DOHH2 (cell line): Measurements from ENCODE around the gene RAD51C.
A peak's percentile ranks its signal among the peaks of the same experiment; 100 is the strongest.

Experiments
- H3F3A ChIP-seq: fragments of 200-600 bp; sonication (generic), shearing (Covaris generic); 2 replicates; pipeline ENCODE4 v1.6.0; 2016; ENCODE audit warnings: antibody characterized with exemption, mild to moderate bottlenecking; ENCODE audit not compliant: control insufficient read depth, insufficient read depth
- H3K27ac ChIP-seq: fragments of 200-600 bp; sonication (generic); 2 replicates; pipeline ENCODE4 v1.5.1; 2014; ENCODE audit warnings: low read depth, mild to moderate bottlenecking, low read length, moderate library complexity
- H3K27me3 ChIP-seq: fragments of 200-600 bp; sonication (generic); 2 replicates; pipeline ENCODE4 v1.6.1; 2014; ENCODE audit warnings: mild to moderate bottlenecking, low read length, mixed read lengths; ENCODE audit not compliant: control insufficient read depth
- H3K36me3 ChIP-seq: fragments of 200-600 bp; sonication (generic); 2 replicates; pipeline ENCODE4 v1.6.1; 2014; ENCODE audit warnings: mild to moderate bottlenecking, low read length, moderate library complexity, mixed read lengths; ENCODE audit not compliant: control insufficient read depth
- H3K4me1 ChIP-seq: fragments of 200-600 bp; sonication (generic); 2 replicates; pipeline ENCODE4 v1.6.1; 2014; ENCODE audit warnings: mild to moderate bottlenecking, low read length, mixed read lengths; ENCODE audit not compliant: control insufficient read depth
- H3K4me2 ChIP-seq: fragments of 200-600 bp; sonication (generic); 2 replicates; pipeline ENCODE4 v1.6.0; 2014; ENCODE audit warnings: mild to moderate bottlenecking, low read length, moderate library complexity
- H3K4me3 ChIP-seq: fragments of 200-600 bp; sonication (generic); 2 replicates; pipeline ENCODE4 v1.5.1; 2014; ENCODE audit warnings: mild to moderate bottlenecking, low read length, mixed read lengths
- H3K79me2 ChIP-seq: fragments of 200-600 bp; sonication (generic); 2 replicates; pipeline ENCODE4 v1.6.1; 2014; ENCODE audit warnings: mild to moderate bottlenecking, low read length, mixed read lengths; ENCODE audit not compliant: control insufficient read depth
- H3K9me2 ChIP-seq: fragments of 200-600 bp; sonication (generic); replicated peaks from 2 replicates; pipeline ENCODE4 v1.6.1; 2014; ENCODE audit warnings: mild to moderate bottlenecking, low read length, mixed read lengths; ENCODE audit not compliant: control insufficient read depth
- H3K9me3 ChIP-seq: fragments of 200-600 bp; sonication (generic); 2 replicates; pipeline ENCODE4 v1.6.1; 2014; ENCODE audit warnings: antibody characterized with exemption, low read length, mixed read lengths; ENCODE audit not compliant: control insufficient read depth, insufficient read depth
- H4K20me1 ChIP-seq: fragments of 200-600 bp; sonication (generic); 2 replicates; pipeline ENCODE4 v1.6.0; 2014; ENCODE audit warnings: low read depth, mild to moderate bottlenecking, antibody characterized with exemption, low read length, moderate library complexity; ENCODE audit not compliant: control insufficient read depth, insufficient read depth
- CTCF ChIP-seq: fragments of 200-600 bp; sonication (generic); IDR thresholded peaks from one replicate; pipeline ENCODE4 v1.5.1; 2014; ENCODE audit warnings: antibody characterized with exemption, mild to moderate bottlenecking, low read depth, low read length; ENCODE audit not compliant: poor library complexity, severe bottlenecking
- EZH2phosphoT487 ChIP-seq: fragments of 200-600 bp; sonication (generic); IDR thresholded peaks from 2 replicates; pipeline ENCODE4 v1.6.1; 2017; ENCODE audit warnings: borderline replicate concordance, mild to moderate bottlenecking, antibody characterized with exemption, low read length, moderate library complexity, mixed read lengths

RAD51C gene

GRCh38 chr17:58693751-58694150, 1.3 kb downstream of the RAD51C start:
- Histone ChIP-seq H3K4me3 (peak overlapping the region; percentile 84), H3K27ac (no peak overlapping the region), H3K36me3 (peaks cover 43% of the 10 kb centered on the region), H3K4me2 (peak overlapping the region; percentile 81), H4K20me1 (no peaks in the 10 kb centered on the region), H3K4me1 (peaks cover 26% of the 10 kb centered on the region), H3K9me2 (no peaks in the 10 kb centered on the region), H3K27me3 (no peaks in the 10 kb centered on the region), H3F3A (no peaks in the 10 kb centered on the region), H3K79me2 (peaks cover 49% of the 10 kb centered on the region), H3K9me3 (no peaks in the 10 kb centered on the region)
- TF ChIP-seq CTCF (no peak), EZH2phosphoT487 (no peak)

- H3K36me3 ChIP-seq = peaks cover 45% of the 10 kb centered on the region
- peak overlapping the region; percentile 81 for H3K4me2 ChIP-seq
- H3K27me3 ChIP-seq = no peaks in the 10 kb centered on the region
- no peak overlapping the region for H3K27ac ChIP-seq
- H3F3A ChIP-seq = no peaks in the 10 kb centered on the region
- peak overlapping the region; percentile 84 for H3K4me3 ChIP-seq
- H3K79me2 ChIP-seq = peaks cover 49% of the 10 kb centered on the region
- H4K20me1 ChIP-seq = no peaks in the 10 kb centered on the region
- TF ChIP-seq EZH2phosphoT487 = no peak
- no peaks in the 10 kb centered on the region for H3K9me3 ChIP-seq
- no peaks in the 10 kb centered on the region for H3K9me2 ChIP-seq
- peaks cover 26% of the 10 kb centered on the region for H3K4me1 ChIP-seq
Measured at GRCh38 chr17:58694302-58694701, 1.9 kb downstream of the RAD51C start.

- H3K79me2 ChIP-seq = peaks cover 52% of the 10 kb centered on the region
- H3K4me2 ChIP-seq = peak overlapping the region; percentile 81
- peaks cover 26% of the 10 kb centered on the region for H3K4me1 ChIP-seq
- no peak overlapping the region for H3K27ac ChIP-seq
- H3K9me2 ChIP-seq = no peaks in the 10 kb centered on the region
- H3K9me3 ChIP-seq = no peaks in the 10 kb centered on the region
- peaks cover 50% of the 10 kb centered on the region for H3K36me3 ChIP-seq
- TF ChIP-seq EZH2phosphoT487 = no peak
- no peak for TF ChIP-seq CTCF
- H4K20me1 ChIP-seq = no peaks in the 10 kb centered on the region
- H3K4me3 ChIP-seq = peak overlapping the region; percentile 84
- no peaks in the 10 kb centered on the region for H3K27me3 ChIP-seq
- no peaks in the 10 kb centered on the region for H3F3A ChIP-seq
Measured at GRCh38 chr17:58694826-58695225, 2.4 kb downstream of the RAD51C start.

GRCh38 chr17:58699771-58700170, 7.4 kb downstream of the RAD51C start:
- TF ChIP-seq EZH2phosphoT487 (no peak), CTCF (no peak)
- no peak overlapping the region for H3K4me3 ChIP-seq
- no peaks in the 10 kb centered on the region for H3K9me2 ChIP-seq
- no peaks in the 10 kb centered on the region for H3K9me3 ChIP-seq
- H3K4me2 ChIP-seq = no peak overlapping the region
- H3K27me3 ChIP-seq = no peaks in the 10 kb centered on the region
- H3F3A ChIP-seq = peaks cover 3% of the 10 kb centered on the region; the same call in 1 of the 2 replicates
- peaks cover 5% of the 10 kb centered on the region for H3K4me1 ChIP-seq
- no peaks in the 10 kb centered on the region for H4K20me1 ChIP-seq
- peaks cover 64% of the 10 kb centered on the region for H3K36me3 ChIP-seq
- H3K27ac ChIP-seq = no peak overlapping the region
- H3K79me2 ChIP-seq = peaks cover 29% of the 10 kb centered on the region
